ENCODE measurements around the gene GPR162.
A peak's percentile ranks its signal among the peaks of the same experiment; 100 is the strongest.
"Not testable (repeated sequence)": the region's sequence is repeated elsewhere in the genome, so short reads cannot be mapped to it uniquely, and the experiment has no call there.

GPR162 gene

GRCh38 chr12:6866920-6867412 lies 45.3 kb downstream of the GPR162 start:
- DNase-seq (ENCODE audit: extremely low spot score), result peak; percentile 30
- ChIA-PET POLR2A (interaction anchor here (0.7 to 12.4 kb wide), 21 partner anchors 14 to 242 kb away, joined by 3 to 214 read pairs (median 4); partner anchors contain the start of genes C12orf57, CDCA3, COPS7A and ENO2), CTCF (interaction anchor here (0.6 kb wide), 2 partner anchors 193 to 328 kb away, joined by 3 to 5 read pairs; partner anchors contain the start of gene C1S)
- TF ChIP-seq SP1 (IDR thresholded peaks at IDR 0.05), result no peak
- TF ChIP-seq ZNF384 (IDR thresholded peaks at IDR 0.05), result no peak
- no peak for TF ChIP-seq LEF1 (IDR thresholded peaks at IDR 0.05; ENCODE audit: borderline replicate concordance)
- TF ChIP-seq FOXM1 (IDR thresholded peaks at IDR 0.05; ENCODE audit: borderline replicate concordance), result no peak

GRCh38 chr12:6867413-6868210 lies 46.0 kb downstream of the GPR162 start, which contains the start of gene TPI1:
Gene TPI1, plus strand, starts transcription at chr12:6867531. Its CDS starts 36 bp downstream, at chr12:6867567.
- POLR2A ChIA-PET, result interaction anchor here (0.6 to 12.4 kb wide), 28 partner anchors 14 to 241 kb away, joined by 3 to 214 read pairs (median 5); partner anchors contain the start of genes C12orf57, CDCA3, COPS7A and ENO2
- TF ChIP-seq ZNF384 (IDR thresholded peaks at IDR 0.05) (no peak), HDGF (IDR thresholded peaks at IDR 0.05; ENCODE audit: borderline replicate concordance) (no peak), LEF1 (IDR thresholded peaks at IDR 0.05; ENCODE audit: borderline replicate concordance) (no peak; the same call in 1 of the 2 replicates), ELF4 (IDR thresholded peaks at IDR 0.05) (peak; percentile 71), SUZ12 (IDR thresholded peaks at IDR 0.05) (no peak)
- CTCF ChIA-PET, result interaction anchor here (0.6 to 2.5 kb wide), 4 partner anchors 16 to 329 kb away, joined by 3 to 26 read pairs (median 8); partner anchors contain the start of genes C1S, CDCA3 and USP5
- DNase-seq (ENCODE audit: extremely low spot score), result peak; percentile 91

- POLR2A ChIA-PET, result interaction anchor here (0.6 to 12.4 kb wide), 25 partner anchors 9 to 334 kb away, joined by 3 to 214 read pairs (median 6); partner anchors contain the start of genes C12orf57, CDCA3, COPS7A and GAPDH
- no peak for TF ChIP-seq FOXK2 (IDR thresholded peaks at IDR 0.05)
- TF ChIP-seq BHLHE40 (IDR thresholded peaks at IDR 0.05; ENCODE audit: borderline replicate concordance), result no peak
- no peak for TF ChIP-seq ZNF384 (IDR thresholded peaks at IDR 0.05)
- TF ChIP-seq L3MBTL2 (conservative IDR thresholded peaks at IDR 0.05), result no peak
- no peak for TF ChIP-seq CTBP1 (IDR thresholded peaks at IDR 0.05; ENCODE audit: borderline replicate concordance)
- no peak for TF ChIP-seq NFRKB (IDR thresholded peaks at IDR 0.05)
- TF ChIP-seq FOXA1 (IDR thresholded peaks at IDR 0.05), result no peak
- no peak for TF ChIP-seq SUZ12 (IDR thresholded peaks at IDR 0.05)
- TF ChIP-seq FOXM1 (IDR thresholded peaks at IDR 0.05; ENCODE audit: borderline replicate concordance), result no peak
- no peak for TF ChIP-seq ARNT (IDR thresholded peaks at IDR 0.05)
- DNase-seq (ENCODE audit: extremely low spot score), result no peak
- CTCF ChIA-PET, result interaction anchor here (0.7 to 2.5 kb wide), 9 partner anchors 14 to 245 kb away, joined by 3 to 26 read pairs (median 5); partner anchors contain the start of genes CDCA3 and USP5
These were observed 46.8 kb downstream of the GPR162 start for GRCh38 chr12:6868211-6869048.

DNA sequence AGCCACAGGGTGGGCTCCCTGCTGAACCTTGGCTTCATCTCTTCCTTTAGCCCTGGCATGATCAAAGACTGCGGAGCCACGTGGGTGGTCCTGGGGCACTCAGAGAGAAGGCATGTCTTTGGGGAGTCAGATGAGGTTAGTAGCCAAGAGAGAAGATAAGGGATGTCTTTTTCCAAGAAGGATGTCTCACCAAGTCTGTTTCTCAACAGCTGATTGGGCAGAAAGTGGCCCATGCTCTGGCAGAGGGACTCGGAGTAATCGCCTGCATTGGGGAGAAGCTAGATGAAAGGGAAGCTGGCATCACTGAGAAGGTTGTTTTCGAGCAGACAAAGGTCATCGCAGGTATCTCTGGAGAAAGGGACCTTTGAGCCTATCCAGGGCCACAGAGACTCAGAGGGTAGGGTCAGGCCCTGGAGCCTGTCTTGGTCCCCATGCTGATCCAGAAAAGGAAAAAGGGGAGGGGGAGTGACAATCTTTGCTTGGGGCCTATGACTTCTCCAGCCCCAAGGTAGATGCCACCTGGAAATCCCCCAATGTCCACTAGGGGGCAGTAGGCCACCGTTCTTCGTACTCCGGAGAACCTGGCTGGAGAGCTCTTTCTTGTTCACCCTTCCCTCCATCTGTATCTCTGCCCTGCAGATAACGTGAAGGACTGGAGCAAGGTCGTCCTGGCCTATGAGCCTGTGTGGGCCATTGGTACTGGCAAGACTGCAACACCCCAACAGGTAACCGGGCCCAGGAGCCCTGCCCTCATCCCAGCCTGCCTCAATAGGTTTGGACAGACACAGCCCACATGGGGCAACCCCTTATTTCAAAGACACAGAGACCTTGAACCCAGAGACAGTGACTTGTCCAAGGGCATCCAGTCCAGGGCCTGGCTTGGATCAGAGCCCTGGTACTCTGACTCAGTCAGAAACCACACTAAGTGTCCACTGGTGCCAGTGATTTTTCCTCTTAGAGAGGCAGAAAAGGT lies 47.7 kb downstream of the GPR162 start:
- no peak for TF ChIP-seq ELF4 (IDR thresholded peaks at IDR 0.05)
- no peak for TF ChIP-seq LEF1 (IDR thresholded peaks at IDR 0.05; ENCODE audit: borderline replicate concordance)
- peak; percentile 67 for TF ChIP-seq HDGF (IDR thresholded peaks at IDR 0.05; ENCODE audit: borderline replicate concordance)

DNA sequence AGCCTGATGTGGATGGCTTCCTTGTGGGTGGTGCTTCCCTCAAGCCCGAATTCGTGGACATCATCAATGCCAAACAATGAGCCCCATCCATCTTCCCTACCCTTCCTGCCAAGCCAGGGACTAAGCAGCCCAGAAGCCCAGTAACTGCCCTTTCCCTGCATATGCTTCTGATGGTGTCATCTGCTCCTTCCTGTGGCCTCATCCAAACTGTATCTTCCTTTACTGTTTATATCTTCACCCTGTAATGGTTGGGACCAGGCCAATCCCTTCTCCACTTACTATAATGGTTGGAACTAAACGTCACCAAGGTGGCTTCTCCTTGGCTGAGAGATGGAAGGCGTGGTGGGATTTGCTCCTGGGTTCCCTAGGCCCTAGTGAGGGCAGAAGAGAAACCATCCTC lies 48.7 kb downstream of the GPR162 start:
- not testable (repeated sequence) for DNase-seq (ENCODE audit: extremely low spot score)
- CTCF ChIA-PET, result interaction anchor here (1.9 to 2.5 kb wide), 2 partner anchors 12 to 19 kb away, joined by 6 to 26 read pairs; partner anchors contain the start of genes CDCA3 and USP5
- POLR2A ChIA-PET, result interaction anchor here (0.8 to 12.4 kb wide), 8 partner anchors 9 to 181 kb away, joined by 3 to 214 read pairs (median 10); partner anchors contain the start of genes C12orf57, CDCA3, MLF2 and RNU7-1

More for the DNA sequence above, 47.7 kb downstream of the GPR162 start:
- peak; percentile 68 for DNase-seq (ENCODE audit: extremely low spot score)
- ChIA-PET POLR2A (interaction anchor here (0.6 to 12.4 kb wide), 29 partner anchors 8 to 335 kb away, joined by 3 to 214 read pairs (median 5); partner anchors contain the start of genes C12orf57, CDCA3, COPS7A and GAPDH), CTCF (interaction anchor here (0.5 to 2.5 kb wide), 25 partner anchors 11 to 244 kb away, joined by 3 to 26 read pairs (median 4); partner anchors contain the start of genes C12orf57, CDCA3, LRRC23 and USP5)

DNA sequence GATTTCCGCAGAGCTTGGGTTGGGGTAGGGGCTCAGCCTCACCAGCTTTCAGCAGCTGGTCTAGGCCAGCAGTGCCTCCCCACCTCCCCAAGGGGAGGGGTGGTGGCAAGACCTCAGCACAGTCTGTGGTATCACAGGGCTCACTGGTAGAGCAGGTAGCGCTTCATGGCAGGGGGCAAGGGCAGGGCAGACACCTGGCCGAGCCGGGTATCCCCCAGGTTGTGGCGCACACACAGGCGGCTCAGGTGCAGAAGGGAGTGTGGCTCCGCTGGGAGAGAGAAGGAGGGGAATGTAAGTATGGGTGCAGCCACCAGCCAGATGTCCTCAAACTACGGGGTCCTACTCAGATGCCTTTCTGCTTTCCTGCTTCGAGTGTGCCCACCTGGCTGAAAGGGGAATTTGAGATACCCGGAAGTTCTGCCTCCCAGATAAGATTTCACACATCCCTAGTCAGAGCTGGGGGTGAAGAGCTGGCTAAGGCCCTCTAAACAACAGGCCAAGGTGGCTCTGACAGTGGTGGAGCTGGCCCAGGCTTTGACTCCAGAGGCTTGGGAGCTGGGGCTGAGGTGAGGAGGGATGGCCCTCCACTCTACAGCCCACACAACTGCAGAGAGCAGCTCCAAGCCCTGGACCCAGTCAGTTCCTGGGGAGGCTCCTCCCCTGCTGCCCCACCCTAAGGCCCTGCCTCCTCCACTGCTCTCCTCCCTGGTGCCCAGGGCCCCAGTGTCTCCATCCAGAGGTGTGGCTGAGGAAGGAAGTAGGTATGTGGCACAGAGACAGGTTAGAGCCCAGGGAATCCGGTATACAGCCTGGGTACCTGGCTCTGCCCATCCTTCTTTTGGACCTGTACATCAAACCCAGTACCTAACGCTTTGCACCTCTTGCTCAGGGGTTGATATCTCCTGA lies 49.7 kb downstream of the GPR162 start:
- TF ChIP-seq PKNOX1 (IDR thresholded peaks at IDR 0.05) (no peak), FOXM1 (IDR thresholded peaks at IDR 0.05; ENCODE audit: borderline replicate concordance) (no peak), SP1 (IDR thresholded peaks at IDR 0.05) (no peak), HDGF (IDR thresholded peaks at IDR 0.05; ENCODE audit: borderline replicate concordance) (no peak), NFRKB (IDR thresholded peaks at IDR 0.05) (no peak), FOXK2 (IDR thresholded peaks at IDR 0.05) (no peak), CTBP1 (IDR thresholded peaks at IDR 0.05; ENCODE audit: borderline replicate concordance) (no peak), SUZ12 (IDR thresholded peaks at IDR 0.05) (no peak), ELF4 (IDR thresholded peaks at IDR 0.05) (no peak), FOXA1 (IDR thresholded peaks at IDR 0.05) (no peak), LEF1 (IDR thresholded peaks at IDR 0.05; ENCODE audit: borderline replicate concordance) (no peak), ZNF384 (IDR thresholded peaks at IDR 0.05) (no peak), BHLHE40 (IDR thresholded peaks at IDR 0.05; ENCODE audit: borderline replicate concordance) (no peak), ARNT (IDR thresholded peaks at IDR 0.05) (no peak), TARDBP (IDR thresholded peaks at IDR 0.05) (no peak), L3MBTL2 (conservative IDR thresholded peaks at IDR 0.05) (no peak)
- POLR2A ChIA-PET, result interaction anchor here (0.8 to 12.4 kb wide), 14 partner anchors 8 to 242 kb away, joined by 3 to 214 read pairs (median 11); partner anchors contain the start of genes C12orf57, CDCA3, MLF2 and RNU7-1
- DNase-seq (ENCODE audit: extremely low spot score), result no peak
- CTCF ChIA-PET, result interaction anchor here (0.7 to 2.8 kb wide), 13 partner anchors 11 to 242 kb away, joined by 3 to 24 read pairs (median 6); partner anchors contain the start of gene LRRC23
